Measurements from ENCODE around the gene NDUFB10. TPM values are rescaled to one million over a fixed set of nuclear protein-coding genes. Genes with fewer than 3 reads are reported as not detected.
A peak's percentile ranks its signal among the peaks of the same experiment; 100 is the strongest.

NDUFB10 gene
- polyA plus RNA-seq, 1 donor from 2014 or later = 217 TPM

- peak within 1 kb of the TSS; percentile 33 for H2AFZ ChIP-seq (ENCODE audit: low read depth, low read length)
- H3K4me3 ChIP-seq (ENCODE audit: low read length) = peak within 1 kb of the TSS; percentile 88
- peaks cover 21% of the 10 kb centered on the region for H3K27me3 ChIP-seq (ENCODE audit: insufficient read depth, low read depth, low read length)
- H3K36me3 ChIP-seq (ENCODE audit: insufficient read depth, low read length) = no peaks in the 10 kb centered on the region
- H3K4me2 ChIP-seq (ENCODE audit: low read length) = peak within 1 kb of the TSS; percentile 78
- H3K27ac ChIP-seq (ENCODE audit: low read length) = no peak within 1 kb of the TSS
- no peaks in the 10 kb centered on the region for H3K79me2 ChIP-seq (replicated peaks; ENCODE audit: insufficient read depth, low read length)
- no peaks in the 10 kb centered on the region for H4K20me1 ChIP-seq (ENCODE audit: insufficient read depth)
- no peaks in the 10 kb centered on the region for H3K9me2 ChIP-seq (ENCODE audit: insufficient read depth, low read length)
- no peaks in the 10 kb centered on the region for H3K9me3 ChIP-seq (ENCODE audit: low read length)
- peak within 1 kb of the TSS; percentile 80 for H3K9ac ChIP-seq (ENCODE audit: low read length)
- TF ChIP-seq CTCF (IDR thresholded peaks at IDR 0.05; ENCODE audit: poor library complexity, severe bottlenecking) (no peak), MXI1 (conservative IDR thresholded peaks at IDR 0.05; ENCODE audit: poor library complexity, severe bottlenecking) (no peak), EP300 (conservative IDR thresholded peaks at IDR 0.05; ENCODE audit: poor library complexity, severe bottlenecking) (no peak), TAF1 (IDR thresholded peaks at IDR 0.05; ENCODE audit: low read depth) (no peak), POLR2AphosphoS5 (IDR thresholded peaks at IDR 0.05) (peak; percentile 81)
- no peaks in the 10 kb centered on the region for H3F3A ChIP-seq (ENCODE audit: insufficient read depth, low read length, poor library complexity, severe bottlenecking)
Observed at GRCh38 chr16:1989209-1990100, 30.1 kb downstream of the NDUFB10 start, which contains the start of gene SYNGR3. Gene SYNGR3 (plus strand): TSS chr16:1989970. CDS start chr16:1990103, 133 bp downstream.

- Histone ChIP-seq H3K79me2 (replicated peaks; ENCODE audit: insufficient read depth, low read length) (no peaks in the 10 kb centered on the region), H2AFZ (ENCODE audit: low read depth, low read length) (peak overlapping the region; percentile 33), H3K27me3 (ENCODE audit: insufficient read depth, low read depth, low read length) (peaks cover 21% of the 10 kb centered on the region), H3K9me2 (ENCODE audit: insufficient read depth, low read length) (no peaks in the 10 kb centered on the region), H3K4me3 (ENCODE audit: low read length) (peak overlapping the region; percentile 88), H3K4me2 (ENCODE audit: low read length) (no peak overlapping the region), H3F3A (ENCODE audit: insufficient read depth, low read length, poor library complexity, severe bottlenecking) (no peaks in the 10 kb centered on the region), H3K9ac (ENCODE audit: low read length) (peak overlapping the region; percentile 80), H3K36me3 (ENCODE audit: insufficient read depth, low read length) (no peaks in the 10 kb centered on the region), H4K20me1 (ENCODE audit: insufficient read depth) (no peaks in the 10 kb centered on the region), H3K9me3 (ENCODE audit: low read length) (no peaks in the 10 kb centered on the region), H3K27ac (ENCODE audit: low read length) (no peak overlapping the region)
- TF ChIP-seq REST (IDR thresholded peaks at IDR 0.05; ENCODE audit: borderline replicate concordance) (no peak), POLR2AphosphoS5 (IDR thresholded peaks at IDR 0.05) (no peak), CTCF (IDR thresholded peaks at IDR 0.05; ENCODE audit: poor library complexity, severe bottlenecking) (no peak), SMC3 (conservative IDR thresholded peaks at IDR 0.05; ENCODE audit: poor library complexity) (no peak), EZH2 (IDR thresholded peaks at IDR 0.05; ENCODE audit: borderline replicate concordance, insufficient read depth, low read length, poor library complexity, severe bottlenecking) (no peak), RAD21 (conservative IDR thresholded peaks at IDR 0.05) (no peak), MXI1 (conservative IDR thresholded peaks at IDR 0.05; ENCODE audit: poor library complexity, severe bottlenecking) (no peak), TAF1 (IDR thresholded peaks at IDR 0.05; ENCODE audit: low read depth) (no peak), EP300 (conservative IDR thresholded peaks at IDR 0.05; ENCODE audit: poor library complexity, severe bottlenecking) (no peak)
Observed at GRCh38 chr16:1990101-1990350, 30.7 kb downstream of the NDUFB10 start.
